Smooth muscle cell (in vitro differentiated cells): Measurements from ENCODE around the gene GRIFIN. TPM values are rescaled to one million over a fixed set of nuclear protein-coding genes. Genes with fewer than 3 reads are reported as not detected.

Experiments used
- DNase-seq: peaks from one replicate; lab custom pipeline; 2025; ENCODE audit not compliant: unreplicated experiment; lab: John Stamatoyannopoulos, UW
- H2AFZ ChIP-seq: fragments of 200-600 bp; sonication (generic); 2 replicates; pipeline ENCODE4 v1.6.0; 2016; ENCODE audit warnings: antibody characterized with exemption, low read depth, mild to moderate bottlenecking
- H3F3A ChIP-seq: fragments of 200-600 bp; sonication (generic); 2 replicates; pipeline ENCODE4 v1.6.0; 2017; ENCODE audit warnings: antibody characterized with exemption, low read depth
- H3K27ac ChIP-seq: fragments of 200-600 bp; sonication (generic); 2 replicates; pipeline ENCODE4 v1.5.1; 2016; ENCODE audit warnings: low read depth, mild to moderate bottlenecking
- H3K27me3 ChIP-seq: fragments of 200-600 bp; sonication (generic); 2 replicates; pipeline ENCODE4 v1.6.1; 2016; ENCODE audit warnings: low read depth, mild to moderate bottlenecking
- H3K36me3 ChIP-seq: fragments of 200-600 bp; sonication (generic); 2 replicates; pipeline ENCODE4 v1.5.1; 2016; ENCODE audit warnings: low read depth
- H3K4me1 ChIP-seq: fragments of 200-600 bp; sonication (generic); 2 replicates; pipeline ENCODE4 v1.5.1; 2016; ENCODE audit warnings: low read depth
- H3K4me2 ChIP-seq: fragments of 200-600 bp; sonication (generic); 2 replicates; pipeline ENCODE4 v1.6.0; 2016; ENCODE audit warnings: mild to moderate bottlenecking
- H3K4me3 ChIP-seq: fragments of 200-600 bp; sonication (generic); 2 replicates; pipeline ENCODE4 v1.5.1; 2016; ENCODE audit warnings: mild to moderate bottlenecking
- H3K79me2 ChIP-seq: fragments of 200-600 bp; sonication (generic); 2 replicates; pipeline ENCODE4 v1.6.0; 2016; ENCODE audit warnings: low read depth, mild to moderate bottlenecking
- H3K9ac ChIP-seq: fragments of 200-600 bp; sonication (generic); 2 replicates; pipeline ENCODE4 v1.6.0; 2016; ENCODE audit warnings: low read depth
- H3K9me3 ChIP-seq: fragments of 200-600 bp; sonication (generic); replicated peaks from 2 replicates; pipeline ENCODE4 v1.5.1; 2016; ENCODE audit warnings: low read depth
- H4K20me1 ChIP-seq: fragments of 200-600 bp; sonication (generic); 2 replicates; pipeline ENCODE4 v1.6.0; 2016; ENCODE audit warnings: low read depth
- CTCF ChIP-seq: fragments of 200-600 bp; sonication (generic); IDR thresholded peaks from 2 replicates; pipeline ENCODE4 v1.5.1; 2017; ENCODE audit warnings: borderline replicate concordance, mild to moderate bottlenecking, antibody characterized with exemption; ENCODE audit not compliant: insufficient read depth, poor library complexity, severe bottlenecking
- WGBS: methylation state at CpG from one replicate; pipeline ENCODE4 v1.1.7; 2016; ENCODE audit warnings: low lambda C conversion rate; 5-methylcytosine and 5-hydroxymethylcytosine counted together
- polyA plus RNA-seq: library from polyadenylated mRNA; unstranded; fragments of >200 nt; fragmentation: Nextera tagmentation; extraction: Ambion mirVana; gene quantifications from 2 replicates; pipeline ENCODE4 v1.2.1, GENCODE V29; 2016
- total RNA-seq: library from RNA; depleted of rRNA; stranded (reverse); fragments of >200 nt; gene quantifications from 2 replicates; pipeline ENCODE4 v1.2.3, GENCODE V29; 2014

GRIFIN gene
- total and polyA plus RNA-seq, 2 experiments from 2014 or later: not detected

GRCh38 chr7:2433713-2434550 lies 42.3 kb downstream of the GRIFIN start:
- H3K4me1 ChIP-seq: no peaks in the 10 kb centered on the region
- WGBS: 93% methylated on average over 42 of the region's 42 CpGs

GRCh38 chr7:2432910-2433712 lies 43.1 kb downstream of the GRIFIN start:
- Histone ChIP-seq H3K9me3 (no peaks in the 10 kb centered on the region), H3F3A (no peaks in the 10 kb centered on the region), H3K4me1 (no peaks in the 10 kb centered on the region), H3K27ac (no peak overlapping the region), H3K79me2 (no peaks in the 10 kb centered on the region), H4K20me1 (peaks cover 7% of the 10 kb centered on the region), H2AFZ (no peak overlapping the region), H3K4me2 (no peak overlapping the region), H3K27me3 (no peaks in the 10 kb centered on the region), H3K4me3 (no peak overlapping the region), H3K9ac (no peak overlapping the region), H3K36me3 (no peaks in the 10 kb centered on the region)
- 99% methylated on average over 77 of the region's 85 CpGs for WGBS
- TF ChIP-seq CTCF: no peak
- DNase-seq: no peak

More at GRCh38 chr7:2433713-2434550, 42.3 kb downstream of the GRIFIN start:
- no peaks in the 10 kb centered on the region for H3K79me2 ChIP-seq
- no peak overlapping the region for H3K27ac ChIP-seq
- no peak overlapping the region for H3K9ac ChIP-seq
- no peak overlapping the region for H2AFZ ChIP-seq
- TF ChIP-seq CTCF: no peak
- no peak for DNase-seq
- peaks cover 7% of the 10 kb centered on the region for H4K20me1 ChIP-seq
- no peak overlapping the region for H3K4me3 ChIP-seq
- H3K27me3 ChIP-seq: no peaks in the 10 kb centered on the region
- H3K9me3 ChIP-seq: no peaks in the 10 kb centered on the region
- no peaks in the 10 kb centered on the region for H3F3A ChIP-seq
- H3K4me2 ChIP-seq: no peak overlapping the region
- H3K36me3 ChIP-seq: no peaks in the 10 kb centered on the region

- H3K9me3 ChIP-seq: no peaks in the 10 kb centered on the region
- H3F3A ChIP-seq: no peaks in the 10 kb centered on the region
- no peak for DNase-seq
- H3K27me3 ChIP-seq: no peaks in the 10 kb centered on the region
- no peak overlapping the region for H2AFZ ChIP-seq
- no peak overlapping the region for H3K27ac ChIP-seq
- H4K20me1 ChIP-seq: peaks cover 7% of the 10 kb centered on the region
- H3K4me1 ChIP-seq: no peaks in the 10 kb centered on the region
- no peak overlapping the region for H3K4me2 ChIP-seq
- H3K4me3 ChIP-seq: no peak overlapping the region
- H3K36me3 ChIP-seq: no peaks in the 10 kb centered on the region
- H3K79me2 ChIP-seq: no peaks in the 10 kb centered on the region
- H3K9ac ChIP-seq: no peak overlapping the region
- TF ChIP-seq CTCF: peak; percentile 21
- 80% methylated on average over 3 of the region's 3 CpGs for WGBS
Measured at GRCh38 chr7:2431260-2431867, 44.8 kb downstream of the GRIFIN start.
